PC-3 (cell line): ENCODE results near the gene NTN4. TPM values are rescaled to one million over a fixed set of nuclear protein-coding genes. Genes with fewer than 3 reads are reported as not detected.

Experiments used
- ATAC-seq: fragments of 200-7000 bp; cut with Tn5 transposase; 2 replicates; pipeline ENCODE4 v1.9.1; 2020; ENCODE audit warnings: mild to moderate bottlenecking, moderate library complexity
- BruUV-seq: library from RNA; stranded (reverse); fragments of 400-500 nt; replicated peaks from 2 replicates; lab custom pipeline; 2021; lab: Mats Ljungman, UMichigan
- CTCF ChIA-PET: fragments of 300-600 bp; sonication (Branson Sonifier 250); formaldehyde crosslinking; loops from one replicate; lab custom pipeline; 2022; ENCODE audit warnings: antibody characterized with exemption; lab: Charles Lee
- POLR2A ChIA-PET: fragments of 300-600 bp; sonication (Branson Sonifier 250); formaldehyde crosslinking; loops from one replicate; lab custom pipeline; 2022; ENCODE audit warnings: antibody characterized with exemption; ENCODE audit not compliant: unreplicated experiment; lab: Charles Lee
- DNase-seq: peaks from one replicate; pipeline ENCODE4 v3.0.0-alpha.2; 2015
- H2AFZ ChIP-seq: fragments of 300-600 bp; sonication (generic); 2 replicates; pipeline ENCODE4 v1.6.0; 2016; ENCODE audit warnings: antibody characterized with exemption, low read length
- H3F3A ChIP-seq: fragments of 300-600 bp; sonication (generic); one replicate; pipeline ENCODE4 v1.6.0; 2017; ENCODE audit warnings: antibody characterized with exemption, low read length, control low read depth, mild to moderate bottlenecking; ENCODE audit not compliant: unreplicated experiment
- H3K27ac ChIP-seq: fragments of 300-600 bp; sonication (generic); 2 replicates; pipeline ENCODE4 v1.5.1; 2016; ENCODE audit warnings: mild to moderate bottlenecking, low read length
- H3K27me3 ChIP-seq: fragments of 300-600 bp; sonication (generic); 2 replicates; pipeline ENCODE4 v1.6.1; 2016; ENCODE audit warnings: low read length, mixed read lengths
- H3K36me3 ChIP-seq: fragments of 300-600 bp; sonication (generic); 2 replicates; pipeline ENCODE4 v1.6.1; 2016; ENCODE audit warnings: low read depth, mixed run types, low read length, mixed read lengths
- H3K4me1 ChIP-seq: fragments of 300-600 bp; sonication (generic); 2 replicates; pipeline ENCODE4 v1.5.1; 2016; ENCODE audit warnings: low read length; ENCODE audit not compliant: insufficient read depth
- H3K4me2 ChIP-seq: fragments of 300-600 bp; sonication (generic); 2 replicates; pipeline ENCODE4 v1.6.0; 2016; ENCODE audit warnings: low read length
- H3K4me3 ChIP-seq: fragments of 300-600 bp; sonication (generic); 2 replicates; pipeline ENCODE4 v1.5.1; 2016; ENCODE audit warnings: mild to moderate bottlenecking, low read length, mixed read lengths
- H3K79me2 ChIP-seq: fragments of 300-600 bp; sonication (generic); 2 replicates; pipeline ENCODE4 v1.6.1; 2017; ENCODE audit warnings: low read length, mixed read lengths
- H3K9ac ChIP-seq: fragments of 300-600 bp; sonication (generic); 2 replicates; pipeline ENCODE4 v1.6.0; 2016; ENCODE audit warnings: mild to moderate bottlenecking, low read length
- H3K9me2 ChIP-seq: fragments of 300-600 bp; sonication (generic); replicated peaks from 2 replicates; pipeline ENCODE4 v1.6.1; 2016; ENCODE audit warnings: mixed run types, low read length, mixed read lengths
- H3K9me3 ChIP-seq: fragments of 300-600 bp; sonication (generic); 2 replicates; pipeline ENCODE4 v1.6.1; 2016; ENCODE audit warnings: low read length, mixed read lengths
- H4K20me1 ChIP-seq: fragments of 300-600 bp; sonication (generic); 2 replicates; pipeline ENCODE4 v1.6.1; 2016; ENCODE audit warnings: low read length, mixed read lengths
- EZH2 ChIP-seq: fragments of 300-600 bp; sonication (generic); IDR thresholded peaks from one replicate; pipeline ENCODE4 v1.6.1; 2017; ENCODE audit warnings: antibody characterized with exemption, mild to moderate bottlenecking, low read length; ENCODE audit not compliant: unreplicated experiment
- EZH2phosphoT487 ChIP-seq: fragments of 300-600 bp; sonication (generic); IDR thresholded peaks from 2 replicates; pipeline ENCODE4 v1.6.1; 2018; ENCODE audit warnings: mild to moderate bottlenecking, antibody characterized with exemption, low read length, borderline replicate concordance
- intact Hi-C: fragments of 100-400 bp; cut with micrococcal nuclease; formaldehyde crosslinking; loops from 2 replicates; pipeline ENCODE4 v1.9.0; 2023
- total RNA-seq: library from RNA; depleted of rRNA; stranded (reverse); fragments of >200 nt; gene quantifications from 2 replicates; pipeline ENCODE4 v1.2.3, GENCODE V29; 2014
- TF ChIP-seq, protein P1 (sequence below): fragments of 300-600 bp; sonication (generic); conservative IDR thresholded peaks from 2 replicates; pipeline ENCODE4 v1.5.1; 2017; ENCODE audit warnings: antibody characterized with exemption, low read depth, mild to moderate bottlenecking, low read length

The NTN4 gene
- total RNA-seq, 1 experiment from 2014 or later: 39.6 TPM

DNA sequence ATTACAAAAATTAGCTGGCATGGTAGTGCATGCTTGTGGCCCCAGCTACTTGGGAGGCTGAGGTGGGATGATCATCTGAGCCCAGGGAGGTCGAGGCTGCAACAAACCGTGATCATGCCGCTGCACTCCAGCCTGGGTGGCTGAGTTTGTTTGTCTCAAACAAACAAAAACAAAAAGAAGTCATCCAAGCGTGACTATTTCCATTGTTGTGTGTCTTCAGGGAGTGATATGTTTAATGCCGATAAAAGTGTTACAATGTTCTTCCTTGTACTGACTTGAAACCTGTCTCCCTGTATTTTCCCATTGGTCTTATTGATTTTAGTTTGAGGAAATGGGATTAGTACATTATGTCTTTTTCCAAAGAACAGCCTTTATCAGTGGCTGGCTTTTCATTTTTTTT, 163.7 kb downstream of the NTN4 start:
- BruUV-seq: no TSS peak
- Histone ChIP-seq H3K4me3 (no peak overlapping the region), H3F3A (no peaks in the 10 kb centered on the region), H2AFZ (no peak overlapping the region), H3K9ac (no peak overlapping the region), H3K4me2 (no peak overlapping the region), H3K9me3 (no peaks in the 10 kb centered on the region), H3K79me2 (no peaks in the 10 kb centered on the region), H3K27ac (no peak overlapping the region), H3K4me1 (peaks cover 5% of the 10 kb centered on the region), H3K27me3 (no peaks in the 10 kb centered on the region), H4K20me1 (no peaks in the 10 kb centered on the region), H3K9me2 (no peaks in the 10 kb centered on the region), H3K36me3 (no peaks in the 10 kb centered on the region)
- intact Hi-C loops: no loop called here
- DNase-seq (no peak), ATAC-seq (no peak)
- CTCF ChIA-PET: no interaction called here
- TF ChIP-seq EZH2phosphoT487 (no peak), EZH2 (no peak)
- TF ChIP-seq, protein P1, sequence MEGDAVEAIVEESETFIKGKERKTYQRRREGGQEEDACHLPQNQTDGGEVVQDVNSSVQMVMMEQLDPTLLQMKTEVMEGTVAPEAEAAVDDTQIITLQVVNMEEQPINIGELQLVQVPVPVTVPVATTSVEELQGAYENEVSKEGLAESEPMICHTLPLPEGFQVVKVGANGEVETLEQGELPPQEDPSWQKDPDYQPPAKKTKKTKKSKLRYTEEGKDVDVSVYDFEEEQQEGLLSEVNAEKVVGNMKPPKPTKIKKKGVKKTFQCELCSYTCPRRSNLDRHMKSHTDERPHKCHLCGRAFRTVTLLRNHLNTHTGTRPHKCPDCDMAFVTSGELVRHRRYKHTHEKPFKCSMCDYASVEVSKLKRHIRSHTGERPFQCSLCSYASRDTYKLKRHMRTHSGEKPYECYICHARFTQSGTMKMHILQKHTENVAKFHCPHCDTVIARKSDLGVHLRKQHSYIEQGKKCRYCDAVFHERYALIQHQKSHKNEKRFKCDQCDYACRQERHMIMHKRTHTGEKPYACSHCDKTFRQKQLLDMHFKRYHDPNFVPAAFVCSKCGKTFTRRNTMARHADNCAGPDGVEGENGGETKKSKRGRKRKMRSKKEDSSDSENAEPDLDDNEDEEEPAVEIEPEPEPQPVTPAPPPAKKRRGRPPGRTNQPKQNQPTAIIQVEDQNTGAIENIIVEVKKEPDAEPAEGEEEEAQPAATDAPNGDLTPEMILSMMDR: no peak
- POLR2A ChIA-PET: no interaction called here

DNA sequence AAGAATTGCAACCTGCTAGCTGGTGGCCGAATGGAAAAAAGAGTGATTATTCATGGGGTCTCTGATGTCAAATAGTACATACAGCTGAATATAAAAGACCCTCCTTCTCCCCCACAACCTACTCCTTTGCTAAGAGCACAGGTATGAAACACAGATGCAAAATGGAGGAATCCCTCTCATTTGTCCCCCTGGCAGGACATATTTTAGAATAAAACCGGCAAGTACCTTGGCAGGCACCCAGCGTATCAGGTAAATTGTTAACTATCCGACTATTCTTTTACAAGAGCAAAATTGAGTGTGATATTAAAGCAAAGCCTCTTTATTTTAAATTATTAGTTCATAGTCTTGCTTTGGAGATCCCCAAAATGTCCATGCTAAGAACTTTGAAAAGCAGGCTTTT, 165.6 kb downstream of the NTN4 start:
- TF ChIP-seq, protein P1: no peak
- TF ChIP-seq EZH2 (no peak), EZH2phosphoT487 (no peak)
- H3K27me3 ChIP-seq: no peaks in the 10 kb centered on the region
- H3F3A ChIP-seq: no peaks in the 10 kb centered on the region
- no peaks in the 10 kb centered on the region for H3K9me2 ChIP-seq
- DNase-seq: no peak
- no peak overlapping the region for H3K4me2 ChIP-seq
- H2AFZ ChIP-seq: no peak overlapping the region
- H3K36me3 ChIP-seq: no peaks in the 10 kb centered on the region
- ChIA-PET POLR2A (no interaction called here), CTCF (no interaction called here)
- H3K79me2 ChIP-seq: no peaks in the 10 kb centered on the region
- H3K4me1 ChIP-seq: peaks cover 5% of the 10 kb centered on the region
- no peak for ATAC-seq
- no peak overlapping the region for H3K27ac ChIP-seq
- no peaks in the 10 kb centered on the region for H3K9me3 ChIP-seq
- intact Hi-C loops: no loop called here
- H4K20me1 ChIP-seq: no peaks in the 10 kb centered on the region
- BruUV-seq: no TSS peak
- H3K4me3 ChIP-seq: no peak overlapping the region
- H3K9ac ChIP-seq: no peak overlapping the region

DNA sequence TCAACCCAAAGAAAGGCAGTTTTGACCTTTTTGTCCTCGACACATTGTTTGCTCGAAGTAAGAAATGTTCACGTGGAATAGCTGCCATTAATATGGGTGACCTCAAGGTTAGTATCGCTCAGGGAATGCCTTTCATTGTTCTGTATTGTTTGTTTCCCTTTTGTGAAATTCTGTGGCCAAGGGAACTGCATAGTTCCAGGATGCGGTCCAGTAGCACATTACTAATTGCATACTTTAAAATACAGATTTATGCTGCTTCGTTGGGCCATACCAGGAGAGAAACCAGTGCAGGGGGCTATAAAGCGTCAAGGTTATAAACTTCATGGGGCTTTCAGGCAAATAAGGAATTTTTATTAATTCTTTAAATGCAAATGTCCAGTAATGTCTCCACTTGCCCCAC, 166.0 kb downstream of the NTN4 start:
- Histone ChIP-seq H3K9ac (peak overlapping the region; percentile 2; the same call in 1 of the 2 replicates), H4K20me1 (no peaks in the 10 kb centered on the region), H3K27me3 (no peaks in the 10 kb centered on the region), H2AFZ (no peak overlapping the region), H3K4me1 (peaks cover 5% of the 10 kb centered on the region), H3K9me2 (no peaks in the 10 kb centered on the region), H3K9me3 (no peaks in the 10 kb centered on the region), H3K4me3 (no peak overlapping the region), H3K27ac (no peak overlapping the region), H3F3A (no peaks in the 10 kb centered on the region), H3K4me2 (no peak overlapping the region), H3K36me3 (no peaks in the 10 kb centered on the region), H3K79me2 (no peaks in the 10 kb centered on the region)
- POLR2A ChIA-PET: no interaction called here
- CTCF ChIA-PET: no interaction called here
- TF ChIP-seq EZH2 (no peak), EZH2phosphoT487 (no peak)
- TF ChIP-seq, protein P1: no peak
- ATAC-seq (no peak), DNase-seq (no peak)
- intact Hi-C loops: no loop called here
- no TSS peak for BruUV-seq
